ENCODE data around the gene EPS15. TPM values are rescaled to one million over a fixed set of nuclear protein-coding genes. Genes with fewer than 3 reads are reported as not detected.
"Not testable (repeated sequence)": the region's sequence is repeated elsewhere in the genome, so short reads cannot be mapped to it uniquely, and the experiment has no call there.

The EPS15 gene
- total RNA-seq, 2 donors from 2014 or later = 54.2 to 65.4 TPM

DNA sequence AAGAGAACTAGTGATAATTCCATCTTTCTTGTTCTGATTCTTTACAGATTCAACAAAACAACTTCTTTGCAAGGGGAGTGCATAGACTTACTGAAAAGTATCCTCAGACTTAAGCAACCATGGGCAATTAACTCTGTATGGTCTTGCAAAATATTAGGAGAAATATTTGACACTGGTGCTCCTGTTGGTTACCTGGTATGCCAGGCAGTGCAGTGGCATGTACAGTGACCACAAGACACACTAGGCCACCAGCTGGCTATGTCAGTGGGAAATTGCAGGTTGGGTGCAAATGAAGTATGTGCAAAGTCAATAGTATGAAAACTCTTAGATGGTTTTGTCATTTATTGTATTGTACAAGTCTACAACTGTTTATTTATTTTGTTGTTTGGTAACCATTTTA lies 34.5 kb downstream of the EPS15 start:
- Mint-ChIP-seq H3K27ac (no peak overlapping the region), H3K4me1 (peaks cover 15% of the 10 kb centered on the region), H3K4me3 (no peak overlapping the region), H3K36me3 (ENCODE audit: low read depth) (peaks cover 32% of the 10 kb centered on the region), H3K9me3 (peaks cover 4% of the 10 kb centered on the region), H3K27me3 (no peaks in the 10 kb centered on the region)
- no peak for ATAC-seq (replicated peaks)

DNA sequence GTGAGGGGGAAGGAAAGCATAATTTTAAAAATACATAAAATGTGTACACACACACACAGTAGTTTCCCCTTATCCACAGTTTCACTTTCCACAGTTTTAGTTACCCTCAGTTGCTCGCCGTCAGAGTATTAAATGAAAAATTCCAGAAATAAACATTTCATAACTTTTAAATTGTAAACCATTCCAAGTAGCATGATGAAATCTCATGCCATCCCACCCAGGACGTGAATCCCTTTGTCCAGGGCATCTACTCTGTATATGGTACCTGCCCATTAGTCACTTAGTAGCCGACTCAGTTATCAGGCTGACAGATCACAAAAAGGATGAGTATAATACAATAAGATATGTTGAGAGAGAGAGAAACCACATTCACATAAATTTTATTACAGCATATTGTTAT lies 36.2 kb downstream of the EPS15 start:
- ATAC-seq (replicated peaks) = no peak
- Mint-ChIP-seq H3K9me3 (peaks cover 4% of the 10 kb centered on the region), H3K27ac (no peak overlapping the region), H3K36me3 (ENCODE audit: low read depth) (peaks cover 42% of the 10 kb centered on the region), H3K27me3 (no peaks in the 10 kb centered on the region), H3K4me3 (no peak overlapping the region), H3K4me1 (peaks cover 15% of the 10 kb centered on the region)

DNA sequence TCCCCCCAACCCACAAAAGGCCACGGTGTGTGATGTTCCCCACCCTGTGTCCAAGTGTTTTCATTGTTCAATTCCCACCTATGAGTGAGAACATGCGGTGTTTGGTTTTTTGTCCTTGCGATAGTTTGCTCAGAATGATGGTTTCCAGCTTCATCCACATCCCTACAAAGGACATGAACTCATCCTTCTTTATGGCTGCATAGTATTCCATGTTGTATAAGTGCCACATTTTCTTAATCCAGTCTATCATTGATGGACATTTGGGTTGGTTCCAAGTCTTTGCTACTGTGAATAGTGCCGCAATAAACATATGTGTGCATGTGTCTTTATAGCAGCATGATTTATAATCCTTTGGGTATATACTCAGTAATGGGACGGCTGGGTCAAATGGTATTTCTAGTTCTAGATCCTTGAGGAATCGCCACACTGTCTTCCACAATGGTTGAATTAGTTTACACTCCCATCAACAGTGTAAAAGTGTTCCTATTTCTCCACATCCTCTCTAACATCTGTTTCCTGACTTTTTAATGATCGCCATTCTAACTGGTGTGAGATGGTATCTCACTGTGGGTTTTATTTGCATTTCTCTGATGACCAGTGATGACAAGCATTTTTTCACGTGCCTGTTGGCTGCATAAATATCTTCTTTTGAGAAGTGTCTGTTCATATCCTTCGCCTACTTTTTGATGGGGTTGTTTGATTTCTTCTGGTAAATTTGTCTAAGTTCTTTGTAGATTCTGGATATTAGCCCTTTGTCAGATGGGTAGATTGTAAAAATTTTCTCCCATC lies 44.0 kb downstream of the EPS15 start:
- not testable (repeated sequence) for H3K9me3 Mint-ChIP-seq; H3K4me3 Mint-ChIP-seq; H3K27me3 Mint-ChIP-seq; ATAC-seq (replicated peaks); H3K27ac Mint-ChIP-seq
- peaks cover 50% of the 10 kb centered on the region for H3K36me3 Mint-ChIP-seq (ENCODE audit: low read depth)
- peaks cover 15% of the 10 kb centered on the region for H3K4me1 Mint-ChIP-seq

DNA sequence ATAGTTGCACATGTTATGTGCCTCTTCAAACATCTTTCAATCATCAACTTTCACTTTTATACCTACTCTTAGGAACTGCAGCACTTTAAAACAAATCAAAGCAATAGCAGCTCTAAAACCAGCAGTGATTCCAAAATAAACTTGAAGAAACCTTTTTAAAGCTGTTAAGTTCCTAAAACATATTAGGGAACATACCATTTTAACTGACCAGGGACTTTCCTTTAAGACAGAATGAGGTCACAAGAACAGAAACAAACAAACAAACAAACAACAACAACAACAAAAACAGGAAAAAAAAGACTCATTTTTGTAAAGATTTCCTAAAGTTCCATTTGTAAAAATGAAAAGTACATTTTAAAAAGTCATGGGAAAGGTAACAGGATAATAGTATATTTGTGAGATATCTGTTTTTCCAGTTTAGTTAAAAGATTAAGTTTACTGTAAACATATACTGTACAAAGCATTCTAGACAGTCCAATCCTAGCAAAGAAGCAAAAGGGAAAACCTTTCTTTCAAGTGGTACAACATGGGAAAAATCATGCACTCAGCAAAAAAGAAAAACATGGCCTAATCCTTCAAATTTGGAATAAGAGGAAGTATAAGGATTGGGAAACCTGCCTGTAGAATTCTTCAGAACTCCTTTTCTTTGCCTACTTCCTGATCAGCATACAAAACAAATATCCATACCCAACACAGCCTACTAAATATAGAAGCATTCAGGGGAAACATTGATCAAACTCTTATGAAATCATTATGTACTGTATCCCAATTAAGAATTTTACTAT lies 45.5 kb downstream of the EPS15 start:
- no peaks in the 10 kb centered on the region for H3K9me3 Mint-ChIP-seq
- ATAC-seq (replicated peaks) = no peak
- H3K27ac Mint-ChIP-seq = peak overlapping the region; percentile 69
- H3K4me3 Mint-ChIP-seq = no peak overlapping the region
- H3K36me3 Mint-ChIP-seq (ENCODE audit: low read depth) = peaks cover 50% of the 10 kb centered on the region
- H3K4me1 Mint-ChIP-seq = peaks cover 15% of the 10 kb centered on the region
- H3K27me3 Mint-ChIP-seq = no peaks in the 10 kb centered on the region

DNA sequence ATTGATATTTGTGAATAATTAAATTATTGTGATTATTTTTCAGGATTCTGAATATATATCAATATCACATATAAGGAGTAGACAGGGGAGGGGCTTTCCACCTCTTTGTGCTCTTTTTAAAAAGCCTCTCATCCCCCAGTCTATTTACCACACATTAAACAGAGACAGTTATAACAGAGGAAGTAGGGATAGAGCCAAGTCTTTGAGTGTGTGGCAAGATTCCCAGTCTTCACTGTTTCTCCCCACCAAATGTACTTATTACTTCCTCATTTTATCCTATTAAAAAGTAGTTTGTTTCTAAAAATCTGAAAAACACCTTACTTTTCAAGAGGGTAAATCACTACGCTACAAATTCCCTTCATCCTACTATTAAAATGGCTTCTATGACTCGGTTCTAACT lies 46.7 kb downstream of the EPS15 start:
- H3K27ac Mint-ChIP-seq = peak overlapping the region; percentile 28
- no peak overlapping the region for H3K4me3 Mint-ChIP-seq
- no peaks in the 10 kb centered on the region for H3K9me3 Mint-ChIP-seq
- H3K36me3 Mint-ChIP-seq (ENCODE audit: low read depth) = peaks cover 61% of the 10 kb centered on the region
- ATAC-seq (replicated peaks) = no peak
- peaks cover 15% of the 10 kb centered on the region for H3K4me1 Mint-ChIP-seq
- H3K27me3 Mint-ChIP-seq = no peaks in the 10 kb centered on the region

DNA sequence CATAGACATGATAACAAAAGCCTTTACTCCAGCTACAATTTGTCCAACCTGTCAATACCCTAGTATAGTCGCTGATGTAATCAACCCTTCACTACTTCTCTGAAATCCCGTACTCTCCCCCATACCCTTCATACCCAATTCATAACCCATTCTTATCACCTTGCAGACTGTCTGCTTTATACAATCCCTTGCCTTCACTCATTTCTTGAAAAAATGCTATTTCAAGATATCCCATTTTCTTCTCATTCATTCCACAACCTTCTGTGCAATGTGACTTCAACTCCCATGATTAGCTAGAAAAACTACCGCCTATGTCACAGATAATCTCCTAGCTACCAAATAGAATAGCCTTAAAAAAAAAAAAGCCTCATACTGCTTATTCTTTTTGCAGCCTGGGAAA lies 49.5 kb downstream of the EPS15 start:
- no peak for ATAC-seq (replicated peaks)
- Mint-ChIP-seq H3K36me3 (ENCODE audit: low read depth) (peaks cover 87% of the 10 kb centered on the region), H3K4me3 (no peak overlapping the region), H3K27ac (no peak overlapping the region), H3K4me1 (peaks cover 15% of the 10 kb centered on the region), H3K27me3 (no peaks in the 10 kb centered on the region), H3K9me3 (no peaks in the 10 kb centered on the region)

DNA sequence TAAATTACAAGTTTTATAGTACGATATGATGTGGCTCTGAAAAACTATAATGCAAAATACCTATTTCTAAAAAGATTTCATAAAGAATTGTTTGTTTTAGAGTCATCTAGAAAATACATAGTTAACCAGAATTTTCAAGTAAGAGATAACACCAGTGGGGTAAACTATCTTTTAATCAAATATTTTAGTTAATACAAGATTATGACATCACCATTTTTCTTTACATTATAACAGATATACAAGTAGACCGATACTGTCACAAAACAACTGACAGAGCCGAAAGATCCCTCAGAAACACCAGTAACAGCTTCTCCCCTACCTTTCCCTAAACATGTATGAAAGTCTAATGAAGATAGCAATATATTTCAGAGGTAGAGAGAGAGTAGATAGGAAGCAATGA lies 54.2 kb downstream of the EPS15 start:
- ATAC-seq (replicated peaks) = no peak
- Mint-ChIP-seq H3K36me3 (ENCODE audit: low read depth) (peaks cover 92% of the 10 kb centered on the region), H3K4me3 (no peak overlapping the region), H3K4me1 (peaks cover 5% of the 10 kb centered on the region), H3K27me3 (no peaks in the 10 kb centered on the region), H3K27ac (no peak overlapping the region), H3K9me3 (no peaks in the 10 kb centered on the region)

DNA sequence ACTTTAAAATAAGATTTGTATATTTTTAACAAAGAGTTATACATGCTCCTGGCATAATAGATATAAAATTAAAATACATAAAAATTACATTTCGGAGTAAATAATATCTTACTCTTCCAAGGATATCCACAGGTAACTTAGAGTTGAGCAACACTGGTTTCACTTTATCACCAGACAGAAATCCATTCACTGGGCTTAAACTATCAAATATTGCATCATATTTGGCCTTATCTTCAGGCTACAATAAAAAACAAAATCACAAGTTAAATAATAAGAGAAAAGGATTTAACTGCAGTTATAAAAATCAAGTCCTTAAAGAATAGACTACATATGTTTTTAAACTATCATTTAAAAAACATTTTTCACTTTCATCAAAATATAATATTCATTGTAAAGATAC lies 55.5 kb downstream of the EPS15 start:
- no peak for ATAC-seq (replicated peaks)
- no peaks in the 10 kb centered on the region for H3K4me1 Mint-ChIP-seq
- no peaks in the 10 kb centered on the region for H3K27me3 Mint-ChIP-seq
- no peak overlapping the region for H3K4me3 Mint-ChIP-seq
- no peak overlapping the region for H3K27ac Mint-ChIP-seq
- H3K36me3 Mint-ChIP-seq (ENCODE audit: low read depth) = peaks cover 88% of the 10 kb centered on the region
- H3K9me3 Mint-ChIP-seq = no peaks in the 10 kb centered on the region

DNA sequence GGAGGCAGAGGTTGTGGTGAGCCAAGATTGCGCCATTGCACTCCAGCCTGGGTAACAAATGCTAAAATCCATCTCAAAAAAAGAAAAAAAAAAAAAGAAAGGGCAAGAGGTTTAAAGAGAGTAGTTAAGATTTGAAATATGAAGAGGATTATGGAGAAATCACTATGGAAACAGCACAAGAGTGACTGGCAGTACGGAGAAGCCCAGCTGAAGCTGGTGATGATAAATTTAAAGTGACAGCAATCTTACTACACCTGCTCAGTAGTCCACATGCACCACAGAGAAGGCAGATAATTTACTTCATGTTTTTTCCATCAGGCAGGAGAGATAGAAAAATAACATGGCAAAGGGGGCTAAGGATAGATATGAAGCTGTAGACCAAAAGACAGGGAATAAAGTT lies 56.8 kb downstream of the EPS15 start:
- peak overlapping the region; percentile 2 for H3K27ac Mint-ChIP-seq
- H3K4me3 Mint-ChIP-seq; H3K4me1 Mint-ChIP-seq; H3K9me3 Mint-ChIP-seq; H3K27me3 Mint-ChIP-seq; ATAC-seq (replicated peaks): not testable (repeated sequence)
- peaks cover 89% of the 10 kb centered on the region for H3K36me3 Mint-ChIP-seq (ENCODE audit: low read depth)

DNA sequence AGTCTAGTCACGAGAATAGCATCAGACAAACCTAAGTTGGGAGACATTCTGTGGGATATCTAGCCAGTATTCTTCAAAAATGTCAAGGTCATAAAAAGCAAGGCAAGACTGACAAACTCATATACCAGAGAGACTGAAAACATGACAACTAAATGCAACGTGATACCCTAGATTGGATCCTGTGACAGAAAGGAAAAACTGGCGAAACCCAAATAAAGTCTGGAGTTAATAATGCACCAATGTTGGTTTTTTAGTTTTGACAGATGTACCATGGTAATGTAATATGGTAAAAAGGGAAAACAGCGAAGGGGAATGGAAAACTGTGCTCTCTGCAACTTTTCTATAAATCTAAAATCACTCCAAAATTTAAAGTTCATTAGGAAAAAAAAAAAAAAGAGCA lies 64.5 kb downstream of the EPS15 start:
- no peaks in the 10 kb centered on the region for H3K4me1 Mint-ChIP-seq
- peaks cover 65% of the 10 kb centered on the region for H3K36me3 Mint-ChIP-seq (ENCODE audit: low read depth)
- H3K27me3 Mint-ChIP-seq = no peaks in the 10 kb centered on the region
- ATAC-seq (replicated peaks) = no peak
- no peak overlapping the region for H3K27ac Mint-ChIP-seq
- no peaks in the 10 kb centered on the region for H3K9me3 Mint-ChIP-seq
- H3K4me3 Mint-ChIP-seq = no peak overlapping the region

DNA sequence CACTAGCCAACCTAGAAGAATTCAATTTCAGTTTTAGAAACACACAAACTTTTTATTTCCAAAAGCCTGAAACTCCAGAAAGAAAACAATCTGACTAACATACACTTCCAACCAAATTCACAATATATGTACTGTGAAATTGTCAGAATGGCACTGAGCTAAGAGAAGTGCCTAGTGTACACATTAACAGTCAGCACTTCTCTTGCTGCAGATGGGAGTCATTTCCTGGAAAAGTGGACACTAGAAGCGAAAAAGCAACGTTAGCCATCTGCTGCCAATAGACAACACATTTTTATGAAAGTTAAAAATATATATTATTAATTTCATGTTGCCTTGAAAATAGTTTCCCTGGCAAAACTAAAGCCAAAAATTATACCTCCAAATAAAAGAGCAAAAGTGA lies 66.1 kb downstream of the EPS15 start:
- Mint-ChIP-seq H3K9me3 (no peaks in the 10 kb centered on the region), H3K27ac (no peak overlapping the region), H3K4me1 (no peaks in the 10 kb centered on the region), H3K4me3 (no peak overlapping the region), H3K36me3 (ENCODE audit: low read depth) (peaks cover 68% of the 10 kb centered on the region), H3K27me3 (no peaks in the 10 kb centered on the region)
- no peak for ATAC-seq (replicated peaks)

DNA sequence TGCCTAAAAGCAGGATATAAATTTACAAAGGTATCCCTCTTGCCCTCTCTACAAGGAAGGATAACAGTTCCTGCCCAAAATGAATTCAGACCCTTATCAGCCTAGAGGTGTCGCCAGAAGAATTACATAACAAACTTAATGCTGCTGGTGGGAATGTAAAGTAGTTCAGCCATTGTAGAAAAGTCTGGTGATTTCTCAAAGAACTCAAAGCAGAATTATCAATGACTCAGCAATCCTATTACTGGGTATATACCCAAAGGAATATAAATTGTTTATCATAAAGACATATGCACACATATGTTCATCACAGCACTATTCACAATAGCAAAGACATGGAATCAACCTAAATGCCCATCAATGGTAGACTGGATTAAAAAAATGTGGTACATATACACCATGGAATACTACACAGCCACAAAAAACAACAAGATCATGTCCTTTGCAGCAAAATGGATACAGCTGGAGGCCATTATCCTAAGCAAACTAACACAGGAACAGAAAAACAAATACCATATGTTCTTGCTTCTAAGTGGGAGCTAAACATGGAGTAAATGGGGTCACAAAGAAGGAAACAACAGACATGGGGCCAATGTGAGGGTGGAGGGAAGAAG lies 70.1 kb downstream of the EPS15 start:
- H3K9me3 Mint-ChIP-seq; H3K4me1 Mint-ChIP-seq; H3K27me3 Mint-ChIP-seq; ATAC-seq (replicated peaks); H3K4me3 Mint-ChIP-seq: not testable (repeated sequence)
- H3K36me3 Mint-ChIP-seq (ENCODE audit: low read depth) = peaks cover 74% of the 10 kb centered on the region
- H3K27ac Mint-ChIP-seq = peak overlapping the region; percentile 29

DNA sequence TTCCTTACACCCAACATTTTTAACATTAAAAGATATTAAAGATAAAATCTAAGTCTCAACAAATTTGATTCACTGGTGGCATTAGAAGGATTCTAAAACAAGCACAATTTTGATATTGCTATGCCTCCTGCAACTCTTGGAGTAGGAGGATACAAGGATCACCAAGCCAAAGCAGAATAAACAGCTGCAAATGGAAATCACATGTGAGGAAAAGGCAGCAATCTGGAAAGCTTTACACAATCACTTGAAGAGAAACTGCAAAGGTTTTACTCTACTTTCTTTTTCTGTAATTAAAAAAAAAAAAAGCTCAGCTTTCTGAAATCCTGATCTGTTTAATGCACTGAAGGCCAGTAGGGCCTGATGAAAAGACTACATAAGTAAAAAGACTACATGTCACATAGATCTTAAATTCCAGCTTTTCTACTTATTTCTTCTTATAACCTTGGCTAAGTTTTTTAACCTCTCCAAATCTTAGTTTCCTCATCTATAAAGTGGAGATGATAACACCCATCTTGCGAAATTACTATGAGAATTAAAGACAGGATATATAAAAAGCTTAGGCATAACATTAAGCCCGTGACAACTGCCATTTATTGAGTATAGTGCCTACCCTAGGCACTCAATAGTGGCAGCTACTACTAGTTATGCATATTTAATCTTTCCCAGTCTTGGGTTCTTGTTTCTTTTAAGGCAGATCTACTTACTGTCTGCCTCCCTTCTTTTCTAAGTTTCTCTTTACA lies 73.5 kb downstream of the EPS15 start:
- no peaks in the 10 kb centered on the region for H3K27me3 Mint-ChIP-seq
- peaks cover 96% of the 10 kb centered on the region for H3K36me3 Mint-ChIP-seq (ENCODE audit: low read depth)

DNA sequence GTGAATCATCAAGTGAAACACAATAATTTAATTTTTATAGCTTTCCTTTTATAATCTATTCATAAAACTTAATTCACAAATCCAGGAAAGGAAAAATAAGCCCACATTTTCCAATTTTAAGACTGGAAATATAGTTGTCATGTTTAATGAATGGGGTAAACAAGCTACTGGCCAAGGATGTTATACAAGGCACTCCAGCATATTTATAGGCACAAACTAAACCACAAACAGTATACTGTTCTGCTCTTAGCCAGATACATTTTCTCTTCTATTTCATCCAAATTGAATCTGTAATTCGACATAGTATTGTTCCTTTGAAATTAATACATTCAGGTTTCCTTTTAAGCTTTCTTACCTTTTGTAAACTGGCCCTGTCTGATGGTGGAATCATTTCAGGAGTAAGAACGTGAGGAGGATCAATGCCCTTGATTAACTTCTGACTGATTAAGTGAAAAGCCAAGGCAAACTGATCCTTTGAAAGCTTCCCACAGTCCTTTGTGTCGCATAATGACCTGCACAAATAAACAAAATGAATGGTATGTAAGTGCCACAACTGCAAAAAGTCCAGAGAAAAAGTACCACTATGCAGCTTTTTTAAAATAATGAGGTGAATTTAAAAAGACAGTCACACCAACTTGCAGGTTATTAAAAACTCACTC lies 74.4 kb downstream of the EPS15 start:
- ATAC-seq (replicated peaks) = peak; percentile 53
- Mint-ChIP-seq H3K4me3 (no peak overlapping the region), H3K4me1 (peaks cover 14% of the 10 kb centered on the region), H3K27me3 (no peaks in the 10 kb centered on the region), H3K27ac (no peak overlapping the region), H3K36me3 (ENCODE audit: low read depth) (peaks cover 97% of the 10 kb centered on the region), H3K9me3 (no peaks in the 10 kb centered on the region)

More for the DNA sequence above, 73.5 kb downstream of the EPS15 start:
- H3K4me1 Mint-ChIP-seq = peaks cover 14% of the 10 kb centered on the region
- H3K4me3 Mint-ChIP-seq = no peak overlapping the region
- H3K27ac Mint-ChIP-seq = no peak overlapping the region
- no peak for ATAC-seq (replicated peaks)
- no peaks in the 10 kb centered on the region for H3K9me3 Mint-ChIP-seq

Measured in activated T-helper 17 cell treated with anti-CD3 and anti-CD28 coated beads, Interleukin-2, amount 50 U/mL, for 72 hours (primary cell).